ENCODE results near the gene PTPRM.

PTPRM gene

DNA sequence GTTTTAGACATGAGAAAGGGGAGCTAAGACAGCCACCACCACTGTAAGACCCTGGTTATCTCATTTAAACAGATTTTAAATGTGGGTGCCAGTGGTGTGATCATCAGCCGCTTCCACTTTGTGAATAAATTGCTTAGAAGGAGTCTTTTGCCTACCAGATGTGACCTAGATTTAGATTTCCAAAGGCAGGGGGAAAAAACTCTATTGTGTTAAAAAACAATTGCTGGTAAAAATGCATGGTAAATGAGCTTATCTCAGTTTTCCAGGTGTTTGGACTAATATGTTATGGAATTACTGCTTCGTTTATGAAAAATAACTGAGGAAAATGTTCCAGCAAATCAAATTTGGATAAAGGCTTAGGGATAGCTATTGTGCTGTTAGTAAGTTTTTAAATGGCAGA is 575.8 kb downstream of the PTPRM start:
- DNase-seq = no peak

DNA sequence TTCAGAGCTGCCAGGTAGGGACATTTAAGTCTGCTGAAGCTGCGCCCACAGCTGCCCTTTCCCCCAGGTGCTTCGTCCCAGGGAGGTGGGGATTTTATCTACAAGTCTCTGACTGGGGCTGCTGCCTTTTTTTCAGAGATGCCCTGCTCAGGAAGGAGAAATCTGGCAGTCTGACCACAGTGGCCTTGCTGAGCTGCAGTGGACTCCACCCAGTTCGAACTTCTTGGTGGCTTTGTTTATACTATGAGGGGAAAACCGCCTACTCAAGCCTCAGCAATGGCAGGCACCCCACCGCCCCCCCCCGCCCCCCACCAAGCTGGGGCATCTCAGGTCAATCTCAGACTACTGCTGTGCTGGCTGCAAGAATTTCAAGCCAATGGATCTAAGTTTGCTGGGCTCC is 584.1 kb downstream of the PTPRM start:
- DNase-seq = no peak

DNA sequence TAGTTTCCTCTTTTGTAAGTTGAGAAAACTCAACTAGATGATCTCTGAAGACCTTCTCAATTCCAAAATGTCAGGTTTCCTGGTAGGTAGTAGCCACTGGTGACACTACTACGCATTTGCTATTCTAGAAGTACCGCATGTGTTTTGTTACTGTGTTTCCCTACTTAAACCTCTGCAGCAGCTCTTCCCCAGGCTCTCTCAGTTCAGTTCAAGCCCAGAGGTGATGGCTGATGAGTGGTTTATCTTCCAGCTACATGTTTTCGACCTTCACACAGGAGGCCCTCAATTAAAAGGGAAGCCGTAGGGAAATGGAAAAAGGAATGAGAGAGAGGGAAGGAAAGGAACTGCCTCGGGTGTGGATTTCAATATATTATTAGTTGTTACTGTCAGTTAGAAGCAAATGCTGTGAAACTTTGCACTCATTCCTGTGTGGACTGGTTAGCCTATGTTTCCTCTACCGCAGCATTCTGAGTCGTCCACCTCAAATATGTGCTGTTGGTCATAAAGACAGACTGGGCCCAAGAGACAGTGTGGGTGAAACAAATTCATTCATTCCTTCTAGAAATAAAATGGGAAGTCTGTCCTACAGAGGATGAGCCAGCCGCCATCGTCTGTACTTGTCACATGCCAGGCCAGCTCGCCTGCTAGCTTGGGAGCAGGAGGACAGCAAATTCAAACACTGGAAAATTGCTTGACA is 586.9 kb downstream of the PTPRM start:
- no peak for DNase-seq

DNA sequence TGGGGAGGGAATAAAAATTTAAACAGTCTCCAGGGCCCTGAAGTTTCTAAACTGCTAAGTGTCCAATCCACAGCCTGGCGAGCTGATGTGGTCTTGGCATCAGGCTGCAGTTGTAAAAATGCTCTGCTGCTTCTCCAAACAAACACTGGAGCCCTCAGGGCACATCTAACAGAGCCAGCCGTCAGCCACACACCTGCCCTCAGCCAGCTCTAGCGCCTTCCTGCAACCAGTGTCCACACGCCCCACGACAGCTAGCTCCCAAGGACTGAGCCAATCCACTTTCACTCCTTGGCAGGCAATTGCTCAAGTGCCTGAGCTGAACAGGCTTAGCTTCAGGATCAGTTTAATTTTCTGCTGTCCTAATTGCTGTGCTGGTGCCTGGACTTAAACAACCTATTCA is 595.7 kb downstream of the PTPRM start:
- DNase-seq = no peak

DNA sequence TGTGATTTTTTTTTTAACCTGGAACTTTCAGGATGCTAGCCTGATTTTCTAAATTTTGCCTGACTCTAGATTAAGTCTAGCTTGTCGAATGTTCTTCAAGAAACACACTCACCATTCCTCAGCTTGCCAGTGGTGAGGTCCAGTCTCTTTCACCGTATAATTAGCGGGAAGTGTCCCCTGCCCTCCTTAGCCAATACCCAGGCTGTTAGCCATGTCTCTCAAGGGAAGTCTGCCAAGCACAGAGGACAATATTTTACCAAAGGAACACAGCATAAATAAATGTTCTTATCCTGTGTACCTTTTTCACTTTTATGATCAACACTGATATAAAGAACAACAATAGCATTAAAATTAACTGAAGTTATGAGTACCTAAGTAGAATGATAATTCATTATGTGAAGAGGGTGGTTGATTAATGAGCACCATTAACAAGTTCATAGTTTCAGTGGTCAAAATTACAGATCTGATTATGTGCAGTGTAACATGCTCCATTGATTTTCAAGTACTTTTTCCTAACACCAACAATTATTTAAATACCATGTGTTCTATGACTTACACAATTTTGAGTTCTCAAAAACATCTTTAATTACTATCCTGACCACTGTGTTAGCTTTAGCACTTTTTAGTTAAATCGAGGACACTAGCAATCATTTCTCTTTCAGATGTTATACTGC is 596.3 kb downstream of the PTPRM start:
- no peak for DNase-seq

DNA sequence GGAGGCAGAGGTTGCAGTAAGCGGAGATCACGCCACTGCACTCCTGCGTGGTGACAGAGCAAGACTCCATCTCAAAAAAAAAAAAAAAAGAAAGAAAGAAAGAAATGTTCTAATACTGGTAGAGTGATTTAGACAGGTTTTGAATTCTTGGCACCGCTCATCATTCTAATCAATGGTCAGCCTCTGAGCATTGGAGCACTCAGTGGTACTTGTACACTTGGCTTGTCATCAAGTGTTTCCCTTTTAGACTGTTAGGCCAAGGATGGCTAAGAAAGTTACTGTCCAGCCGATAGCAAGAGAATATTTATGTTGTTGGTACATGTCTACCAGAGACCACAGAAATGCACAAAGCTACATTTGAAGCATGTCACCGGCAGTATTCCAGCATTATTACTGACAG is 598.0 kb downstream of the PTPRM start:
- DNase-seq = no peak

DNA sequence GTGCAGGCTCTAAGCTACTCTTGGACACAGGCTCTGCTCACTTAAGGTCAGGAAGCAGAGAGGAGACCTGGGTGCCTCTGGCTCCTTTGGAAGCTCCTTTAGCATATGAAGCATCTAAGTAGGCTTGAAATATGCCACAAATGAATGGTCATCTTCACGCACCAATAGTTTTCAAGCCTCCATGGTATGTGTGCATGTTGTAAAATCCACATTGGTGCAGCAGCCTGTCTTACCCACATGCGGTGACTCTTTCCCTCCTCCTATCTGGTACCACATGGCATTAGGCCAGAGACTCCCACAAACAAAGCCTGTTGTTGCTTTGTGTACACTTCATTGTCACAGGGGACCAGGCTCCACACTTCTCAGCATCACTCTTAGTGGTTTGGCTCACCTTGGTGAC is 599.9 kb downstream of the PTPRM start:
- no peak for DNase-seq

DNA sequence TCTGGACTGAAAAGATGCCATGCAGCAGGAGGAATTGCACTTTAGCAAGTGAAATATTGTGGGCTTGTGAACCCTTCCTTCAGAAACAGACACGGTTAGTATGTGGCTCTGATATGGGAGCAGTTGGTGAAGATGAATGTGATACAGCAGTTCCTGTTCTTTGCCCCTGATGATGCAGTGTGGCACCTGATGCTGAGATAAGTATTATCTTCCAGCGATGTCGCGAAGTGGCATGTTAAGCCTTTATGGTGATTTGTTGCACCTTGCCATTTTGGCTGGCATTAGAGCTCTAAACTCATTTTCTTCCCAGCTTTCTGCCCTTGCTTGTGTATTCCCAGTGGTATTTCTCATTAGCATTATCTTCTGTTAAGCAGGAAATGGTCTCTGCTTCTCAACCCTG is 600.6 kb downstream of the PTPRM start:
- DNase-seq = no peak

DNA sequence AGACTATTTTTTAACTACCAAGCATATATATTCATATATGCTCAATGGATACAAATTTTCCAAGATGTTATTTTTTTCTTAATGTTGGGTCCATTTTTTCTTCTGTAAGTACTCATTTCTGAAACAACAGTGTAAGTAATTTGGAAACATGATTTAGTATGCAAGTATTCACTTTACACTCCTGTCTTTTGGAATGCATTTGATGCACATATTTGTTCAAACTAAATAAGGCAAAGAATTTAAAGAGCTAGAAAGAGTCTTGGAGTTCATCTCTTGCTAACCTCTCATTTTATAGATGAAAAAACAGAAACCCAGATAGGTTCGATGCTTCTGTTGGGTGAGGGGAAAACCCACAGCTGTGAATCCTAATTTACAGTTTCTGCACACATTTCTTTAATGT is 602.6 kb downstream of the PTPRM start:
- DNase-seq = no peak

DNA sequence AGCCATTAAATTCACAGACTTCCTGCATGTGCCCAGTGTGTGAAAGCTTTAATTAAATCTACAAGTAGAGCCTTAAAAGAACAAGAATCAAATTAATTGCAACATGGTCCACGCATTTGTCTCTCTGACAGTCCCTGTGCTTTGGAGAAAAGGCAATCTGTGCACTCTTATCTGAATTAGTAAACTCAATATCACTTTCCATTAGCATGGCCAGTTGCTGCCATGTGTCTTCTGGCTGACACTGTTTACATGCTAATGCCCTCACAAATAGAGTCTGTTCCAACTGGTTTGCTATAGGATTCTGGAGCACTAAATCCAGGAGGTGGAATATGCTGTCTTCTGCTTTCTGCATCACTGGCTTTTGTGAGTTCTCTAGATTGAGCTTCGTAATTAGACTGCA is 607.7 kb downstream of the PTPRM start:
- no peak for DNase-seq

DNA sequence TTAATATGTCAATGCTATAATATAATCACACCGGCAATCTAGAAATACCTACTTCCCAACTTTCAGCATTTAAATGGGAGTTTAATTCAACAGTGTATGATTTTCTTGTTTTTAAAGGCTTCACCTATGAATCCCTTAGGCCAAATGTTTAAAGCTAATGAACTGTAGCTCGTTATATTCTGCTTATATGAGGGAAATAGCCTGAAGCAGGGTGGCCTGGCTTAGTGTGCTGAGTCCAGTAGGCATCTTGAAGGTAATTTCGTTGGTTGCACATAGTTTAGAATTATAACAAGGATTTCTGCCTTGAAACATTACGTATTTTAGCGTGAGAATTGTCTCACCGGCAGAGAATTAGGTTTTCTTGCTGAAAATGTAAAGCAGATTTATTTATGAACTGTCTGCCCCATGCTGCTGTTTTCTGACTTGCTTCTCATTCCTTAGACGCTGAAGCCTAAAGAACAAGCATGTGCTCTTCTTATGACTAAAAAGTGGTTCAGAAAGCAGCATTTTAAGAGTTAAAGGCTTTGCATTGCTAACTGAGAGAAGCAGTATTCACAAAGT is 608.5 kb downstream of the PTPRM start:
- no peak for DNase-seq

DNA sequence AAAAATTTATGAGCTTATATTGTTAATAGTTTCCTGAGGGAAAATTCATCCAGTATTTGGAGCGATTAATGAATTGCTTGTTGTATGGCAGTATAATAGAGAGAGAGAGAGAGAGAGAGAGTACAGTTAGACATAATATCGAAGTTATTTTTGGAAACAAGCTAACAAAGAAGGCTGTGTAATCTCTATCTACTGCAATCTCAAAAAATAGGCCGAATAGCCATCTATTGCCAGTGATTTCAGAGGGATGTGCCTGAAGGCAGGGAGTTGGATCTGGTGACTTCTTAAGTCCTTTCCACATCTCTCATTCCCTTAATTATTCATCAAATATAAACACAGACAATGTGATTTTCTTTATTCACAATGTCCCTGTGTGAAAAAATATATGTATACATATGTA is 609.0 kb downstream of the PTPRM start:
- no peak for DNase-seq

DNA sequence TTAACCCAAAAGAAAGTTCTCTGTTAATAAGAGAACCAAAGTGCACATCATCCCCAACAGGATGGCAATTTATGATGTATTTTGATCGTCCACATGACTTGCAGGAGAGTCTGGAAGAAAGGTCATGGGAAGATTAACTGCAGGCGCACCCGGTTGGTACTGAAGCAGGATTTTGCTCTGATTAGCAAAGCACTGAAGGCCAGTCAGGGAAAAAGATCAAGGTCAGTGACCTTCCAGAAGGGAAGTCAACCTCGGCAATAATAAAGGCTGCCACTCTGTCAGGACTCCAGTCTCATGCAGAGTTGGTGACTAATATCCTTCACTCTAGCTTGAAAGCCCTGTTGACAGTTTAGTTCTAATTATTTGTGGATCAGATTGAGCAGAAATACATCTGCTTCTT is 609.4 kb downstream of the PTPRM start:
- no peak for DNase-seq

DNA sequence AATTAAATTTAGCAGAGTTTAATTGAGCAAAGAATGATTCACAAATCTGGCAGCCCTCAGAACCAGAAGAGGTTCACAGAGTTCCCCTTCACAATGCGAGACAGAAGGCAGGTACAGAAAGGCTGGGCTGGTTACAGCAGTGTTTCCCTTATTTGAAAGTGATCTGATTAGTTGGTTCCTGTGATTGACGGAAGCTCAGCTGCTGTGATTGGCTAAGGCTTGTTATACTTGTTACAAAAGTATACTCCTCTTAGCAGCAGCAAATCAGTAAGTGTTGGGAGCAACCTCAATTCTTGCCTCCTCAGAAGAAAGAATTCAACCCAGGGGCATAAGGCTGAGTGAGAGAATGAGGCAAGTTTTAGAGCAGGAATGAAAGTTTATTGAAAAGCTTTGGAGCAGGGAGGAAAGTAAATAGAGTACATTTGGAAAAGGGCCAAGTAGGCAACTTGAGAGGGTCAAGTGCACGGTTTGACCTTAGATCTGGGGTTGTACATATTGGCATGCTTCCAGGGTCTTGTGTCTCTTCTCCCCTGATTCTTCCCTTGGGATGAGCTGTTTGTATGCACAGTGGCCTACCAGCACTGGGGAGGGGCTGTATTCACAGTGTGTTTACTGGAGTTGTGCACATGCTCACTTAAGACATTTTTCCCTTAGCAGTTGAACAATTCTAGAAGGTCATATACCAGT is 610.4 kb downstream of the PTPRM start:
- DNase-seq = no peak

DNA sequence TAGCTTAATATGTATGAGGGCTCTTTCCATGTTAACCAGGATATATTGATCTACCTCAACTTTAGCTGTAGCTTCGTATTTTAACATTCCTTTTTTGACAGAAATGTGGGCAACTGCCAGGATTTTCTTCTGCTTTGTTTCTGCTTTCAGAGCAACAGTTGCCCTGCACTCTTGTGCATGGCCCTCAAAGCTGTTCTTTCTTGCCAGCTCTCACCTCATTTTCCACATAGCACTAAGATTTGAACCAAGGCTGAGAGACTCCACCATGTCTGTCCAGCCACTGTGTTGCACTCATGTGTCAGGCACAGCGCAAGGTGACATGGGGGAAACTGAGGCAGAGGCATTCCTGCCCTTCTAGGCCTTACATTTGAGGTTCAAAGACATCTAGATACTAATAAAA is 619.3 kb downstream of the PTPRM start:
- no peak for DNase-seq

DNA sequence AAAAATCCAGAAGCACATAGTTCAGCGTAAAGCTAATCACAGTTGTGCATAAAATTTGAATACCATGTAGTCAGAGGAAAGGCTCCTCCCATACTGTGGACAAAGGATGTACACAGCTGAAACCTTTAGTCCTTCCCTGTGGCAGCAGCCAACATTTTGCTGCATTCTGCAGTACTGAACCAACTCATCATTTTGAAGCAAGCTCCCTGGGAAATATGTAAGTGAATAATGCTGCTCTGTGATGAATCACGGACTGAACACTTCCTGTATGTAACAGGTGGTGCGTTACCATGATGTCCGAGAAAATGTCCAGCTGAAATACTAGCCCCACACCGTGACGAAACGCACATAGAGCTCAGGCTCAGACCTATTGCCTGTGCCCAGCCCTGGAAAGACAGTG is 621.1 kb downstream of the PTPRM start:
- DNase-seq = no peak

DNA sequence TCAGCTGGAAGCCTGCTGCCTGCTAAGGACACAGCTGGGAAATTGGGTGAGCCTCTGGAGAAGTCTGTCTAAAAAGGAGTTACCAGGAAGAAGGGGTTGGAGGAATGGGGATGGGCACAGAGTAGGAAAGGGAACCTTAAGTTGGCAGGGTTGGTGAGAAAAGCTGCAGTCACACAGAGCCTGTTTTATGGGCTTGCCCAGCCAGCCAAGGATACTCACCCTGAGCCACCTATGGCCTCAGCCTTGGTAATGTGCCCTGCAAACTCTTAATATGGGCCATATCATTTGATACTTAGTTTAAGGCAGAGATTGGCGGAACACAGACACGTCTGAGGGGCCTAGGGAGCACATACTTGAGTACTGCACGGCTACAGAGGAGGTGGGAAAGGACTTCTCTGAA is 623.9 kb downstream of the PTPRM start:
- DNase-seq = no peak

DNA sequence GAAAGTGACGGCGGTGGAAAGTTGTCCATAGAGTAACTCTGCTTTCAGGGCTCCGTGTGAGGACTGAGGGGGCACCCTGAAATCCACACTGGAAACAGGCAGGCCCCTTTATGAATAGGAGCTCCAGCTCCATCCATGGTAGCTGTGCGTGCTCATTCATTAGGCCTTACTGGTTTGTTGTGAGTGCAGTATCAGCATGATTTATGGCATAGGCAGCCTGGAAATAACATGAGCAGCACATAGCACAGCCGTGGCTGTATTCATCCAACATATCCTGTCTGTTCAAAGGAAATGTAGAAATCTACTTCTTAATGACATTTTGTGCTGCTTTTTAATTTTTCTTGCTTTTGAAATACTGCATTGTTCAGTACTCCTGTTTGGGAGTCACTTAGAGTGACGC is 627.3 kb downstream of the PTPRM start:
- no peak for DNase-seq

DNA sequence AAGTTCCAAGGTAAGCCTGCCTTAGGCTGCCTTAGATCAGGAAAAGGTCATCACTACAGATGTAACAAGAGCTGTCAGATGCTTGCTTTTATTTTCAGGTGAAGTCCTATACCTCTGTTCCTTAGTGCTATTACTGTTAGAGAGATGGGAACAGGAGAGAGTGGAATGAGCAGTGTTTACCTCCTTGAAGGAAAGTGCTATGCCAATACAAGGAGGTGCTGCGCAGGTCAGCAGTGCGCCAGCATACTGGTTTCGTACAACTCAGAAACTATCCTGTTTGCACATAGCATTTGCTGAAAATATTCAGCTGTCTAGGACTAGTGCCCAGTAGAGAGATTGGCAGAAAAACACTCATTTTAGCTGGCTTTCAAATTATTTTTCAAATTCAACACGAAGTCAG is 629.1 kb downstream of the PTPRM start:
- DNase-seq = no peak

DNA sequence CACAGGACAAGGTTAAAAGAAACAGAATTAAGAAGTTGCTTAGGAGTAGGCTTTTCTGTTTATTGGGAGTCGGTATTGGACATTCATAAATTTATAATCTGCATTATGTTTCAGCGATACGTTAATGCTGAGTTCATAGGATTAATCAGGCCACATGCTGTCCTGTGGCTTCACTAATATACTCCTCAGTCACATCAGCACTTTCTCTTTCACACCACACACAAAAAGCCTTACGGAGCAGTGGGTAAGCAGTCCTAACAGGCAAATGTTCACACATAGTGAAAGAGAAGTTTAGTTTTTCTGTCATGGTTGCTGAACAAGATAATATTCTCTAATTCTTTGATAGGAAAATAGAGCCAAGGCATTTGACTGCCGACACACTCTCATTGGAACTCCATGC is 630.4 kb downstream of the PTPRM start:
- no peak for DNase-seq

DNA sequence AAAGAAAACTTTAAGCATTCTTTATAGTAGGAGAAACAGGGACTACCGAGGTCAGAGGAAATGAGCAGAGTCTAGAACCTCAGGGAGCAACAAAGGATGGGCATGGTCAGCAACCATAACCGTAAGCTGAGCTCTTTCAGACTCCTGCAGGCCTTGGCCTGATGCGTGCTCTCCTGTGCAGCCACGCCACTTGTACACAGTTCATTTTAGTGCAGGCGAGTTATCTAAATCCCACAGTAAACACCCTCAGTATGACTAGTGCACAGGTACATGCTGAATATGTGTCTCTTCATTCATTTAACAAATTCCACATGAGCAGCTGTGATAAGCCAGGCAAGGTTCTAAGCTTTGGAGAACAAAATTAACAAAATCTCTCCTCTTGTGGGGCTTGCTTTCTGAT is 640.9 kb downstream of the PTPRM start:
- no peak for DNase-seq

DNA sequence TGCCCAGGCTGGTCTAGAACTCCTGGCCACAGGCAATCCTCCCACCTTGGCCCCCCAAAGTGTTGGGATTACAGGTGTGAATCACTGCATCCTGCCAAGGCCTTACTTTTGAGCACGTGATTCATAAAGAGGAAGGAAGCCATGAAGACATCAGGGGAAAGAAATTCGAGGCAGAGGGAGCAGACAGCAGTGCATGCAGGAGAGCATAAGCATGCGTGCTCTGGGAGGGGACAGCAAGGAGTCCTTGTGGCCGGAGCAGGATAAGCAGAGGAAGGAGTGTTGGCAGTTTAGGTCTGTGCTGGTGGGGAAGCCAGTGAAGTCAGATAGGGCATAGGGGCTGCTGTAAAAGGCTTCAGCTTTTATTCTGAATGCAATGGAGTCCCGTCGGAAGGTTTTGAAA is 641.6 kb downstream of the PTPRM start:
- DNase-seq = no peak

DNA sequence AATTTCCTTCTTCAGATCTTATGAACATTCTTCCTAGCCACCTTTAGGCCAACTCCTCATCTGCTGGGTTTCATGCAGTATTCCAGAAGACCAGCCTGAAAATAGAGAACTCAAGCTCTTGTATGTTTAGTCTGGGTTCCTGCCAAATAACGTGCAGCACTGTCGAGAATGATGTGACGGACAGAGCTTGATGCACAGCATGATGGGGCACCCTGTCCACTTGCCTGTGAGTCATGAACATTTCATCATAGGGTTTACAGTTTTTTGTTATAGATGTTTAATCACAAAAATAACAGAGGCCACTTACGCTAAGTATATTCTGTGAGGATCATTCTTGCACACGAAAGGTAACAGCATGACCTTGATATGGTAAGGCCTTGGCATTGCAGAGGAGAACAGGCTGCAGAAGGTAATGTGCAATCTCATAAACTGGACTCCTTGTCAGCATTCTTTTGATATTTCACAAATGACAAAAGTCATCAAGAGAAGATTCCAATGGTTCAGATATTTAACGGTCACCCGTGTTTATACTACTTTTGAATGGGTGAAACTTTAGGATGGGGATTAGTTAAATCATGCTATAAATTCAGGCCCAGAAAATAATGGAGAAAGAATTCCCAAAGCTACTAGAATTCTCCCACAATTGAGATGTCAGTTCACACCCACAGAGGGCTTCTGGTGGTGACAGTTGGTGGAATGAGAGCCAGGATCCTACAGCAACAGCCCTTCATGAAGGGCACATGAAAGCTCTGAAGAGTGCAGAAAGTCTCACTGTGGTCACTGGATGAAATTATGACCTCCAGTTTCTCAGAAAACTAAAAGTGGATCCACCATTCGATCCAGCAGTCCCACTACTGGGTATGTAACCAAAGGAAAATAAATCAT is 646.0 kb downstream of the PTPRM start:
- DNase-seq = no peak
